Peyer's patch (tissue), 4 donors: ENCODE measurements around the gene SV2B.

ENCODE experiments used
- POLR2A ChIP-seq, 2 donors: fragments of 450-650 bp; IDR thresholded peaks; one replicate each; pipeline ENCODE4 v1.5.1; 2017; ENCODE audit warnings: antibody characterized with exemption in 2 of 2, mild to moderate bottlenecking in 2 of 2, moderate library complexity in 2 of 2
- TF ChIP-seq, protein P1 (sequence below), 6 experiments: fragments of 450-650 bp in 4 of 6; fragments of 200-600 bp in 2 of 6; sonication (generic) in 1 of 6; IDR thresholded peaks; one replicate each; pipeline ENCODE4 v1.5.1; 2017 to 2019; ENCODE audit warnings: antibody characterized with exemption in 6 of 6, mild to moderate bottlenecking in 3 of 6, moderate library complexity in 1 of 6

DNA sequence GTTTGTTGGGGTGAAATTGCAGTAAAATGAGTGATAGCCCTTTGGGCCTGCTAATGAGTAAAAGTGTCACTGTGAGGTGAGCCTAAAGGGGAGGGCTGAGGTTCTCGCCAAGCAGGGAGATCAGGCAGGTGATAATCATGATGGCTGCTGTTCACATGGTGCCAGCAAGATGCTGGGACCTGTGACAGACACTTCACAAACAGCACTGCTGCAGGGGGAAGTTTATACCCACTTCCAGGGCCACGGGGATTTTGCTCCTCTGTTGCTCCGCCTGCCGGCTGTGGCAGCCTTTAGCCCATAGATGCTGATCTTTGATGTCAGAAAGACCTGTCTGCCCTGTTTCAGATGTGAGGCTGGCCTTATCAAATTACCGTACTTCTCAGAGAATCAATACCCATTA, 96.7 kb downstream of the SV2B start:
- TF ChIP-seq, protein P1, sequence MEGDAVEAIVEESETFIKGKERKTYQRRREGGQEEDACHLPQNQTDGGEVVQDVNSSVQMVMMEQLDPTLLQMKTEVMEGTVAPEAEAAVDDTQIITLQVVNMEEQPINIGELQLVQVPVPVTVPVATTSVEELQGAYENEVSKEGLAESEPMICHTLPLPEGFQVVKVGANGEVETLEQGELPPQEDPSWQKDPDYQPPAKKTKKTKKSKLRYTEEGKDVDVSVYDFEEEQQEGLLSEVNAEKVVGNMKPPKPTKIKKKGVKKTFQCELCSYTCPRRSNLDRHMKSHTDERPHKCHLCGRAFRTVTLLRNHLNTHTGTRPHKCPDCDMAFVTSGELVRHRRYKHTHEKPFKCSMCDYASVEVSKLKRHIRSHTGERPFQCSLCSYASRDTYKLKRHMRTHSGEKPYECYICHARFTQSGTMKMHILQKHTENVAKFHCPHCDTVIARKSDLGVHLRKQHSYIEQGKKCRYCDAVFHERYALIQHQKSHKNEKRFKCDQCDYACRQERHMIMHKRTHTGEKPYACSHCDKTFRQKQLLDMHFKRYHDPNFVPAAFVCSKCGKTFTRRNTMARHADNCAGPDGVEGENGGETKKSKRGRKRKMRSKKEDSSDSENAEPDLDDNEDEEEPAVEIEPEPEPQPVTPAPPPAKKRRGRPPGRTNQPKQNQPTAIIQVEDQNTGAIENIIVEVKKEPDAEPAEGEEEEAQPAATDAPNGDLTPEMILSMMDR (IDR thresholded peaks at IDR 0.05), result no peak
- TF ChIP-seq POLR2A (IDR thresholded peaks at IDR 0.05), result no peak
